Measurements from ENCODE around the gene IKZF4. TPM values are rescaled to one million over a fixed set of nuclear protein-coding genes. Genes with fewer than 3 reads are reported as not detected.

Gene IKZF4
- polyA plus RNA-seq, 1 donor (not counting 4 experiments of a cell fraction or from before 2014, with no cell fraction given): 1.1 TPM

DNA sequence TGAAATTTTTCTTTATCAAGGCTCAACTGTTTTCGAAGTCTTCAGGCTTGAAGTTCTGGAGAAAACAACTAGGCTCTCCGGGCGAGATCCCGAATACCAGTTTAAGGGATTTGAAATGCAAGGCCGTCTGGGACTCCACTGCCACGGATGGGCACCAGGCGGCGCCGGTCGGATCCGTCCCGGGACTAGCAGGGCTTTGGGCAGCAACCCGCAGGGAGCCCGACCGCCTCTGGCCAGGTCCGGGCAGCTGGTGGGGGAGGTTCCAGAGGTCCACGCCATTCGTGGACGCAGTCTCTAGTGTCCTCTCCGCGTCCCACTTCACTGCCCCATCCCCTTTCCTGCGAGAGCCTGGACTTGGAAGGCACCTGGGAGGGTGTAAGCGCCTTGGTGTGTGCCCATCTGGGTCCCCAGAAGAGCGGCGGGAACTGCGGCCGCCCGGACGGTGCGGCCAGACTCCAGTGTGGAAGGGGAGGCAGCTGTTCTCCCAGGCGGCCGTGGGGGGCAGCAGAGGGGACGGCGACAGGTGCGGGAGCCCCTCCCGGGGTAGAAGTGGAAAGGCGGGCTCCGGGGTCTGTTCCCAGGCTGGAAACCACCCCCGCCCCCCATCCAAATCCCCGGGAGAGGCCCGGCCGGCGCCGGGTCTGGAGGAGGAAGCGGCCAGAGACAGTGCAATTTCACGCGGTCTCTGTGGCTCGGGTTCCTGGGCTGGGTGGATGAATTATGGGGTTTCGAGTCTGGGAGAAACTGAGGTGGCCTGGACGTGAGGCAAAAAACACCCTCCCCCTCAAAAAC lies 58.3 kb downstream of the IKZF4 start:
- H2AFZ ChIP-seq (ENCODE audit: control insufficient read depth, low read length): peak overlapping the region; percentile 97
- dilution Hi-C loops (cut with MboI; ENCODE audit: extremely low pct_ligation_motif_present, low sequenced_read_pairs): no loop called here
- H3K9me1 ChIP-seq (ENCODE audit: control insufficient read depth, extremely low read depth, insufficient read depth, low read length): no peaks in the 10 kb centered on the region
- peak overlapping the region; percentile 83 for H3K9ac ChIP-seq (ENCODE audit: control insufficient read depth, extremely low read depth, insufficient read depth, low read length)
- H3K4me2 ChIP-seq (ENCODE audit: control insufficient read depth, extremely low read depth, insufficient read depth, low read depth, low read length): peak overlapping the region; percentile 93
- H3K79me2 ChIP-seq (ENCODE audit: control insufficient read depth, insufficient read depth, low read length): no peaks in the 10 kb centered on the region
- H3K36me3 ChIP-seq (ENCODE audit: control insufficient read depth in 2 of 2, extremely low read depth in 1 of 2, insufficient read depth in 2 of 2, low read length in 2 of 2): peaks cover 0 to 4% of the 10 kb centered on the region in 2 experiments
- H3K4me3 ChIP-seq (ENCODE audit: control insufficient read depth in 2 of 3, extremely low read depth in 1 of 3, insufficient read depth in 2 of 3, low read depth in 1 of 3, low read length in 3 of 3): peak overlapping the region; percentile 72 to 79 (median 79)
- no peaks in the 10 kb centered on the region for H3K27me3 ChIP-seq (ENCODE audit: control insufficient read depth, extremely low read depth, insufficient read depth, low read length)
- peak; percentile 78 to 90 (median 79) for TF ChIP-seq CTCF (optimal IDR thresholded peaks at IDR 0.05 in 1 of 3, IDR thresholded peaks at IDR 0.05 in 1 of 3, conservative IDR thresholded peaks at IDR 0.05 in 1 of 3; ENCODE audit: extremely low read depth in 1 of 3, insufficient read depth in 2 of 3, low read length in 3 of 3)
- TF ChIP-seq EZH2 (IDR thresholded peaks at IDR 0.05; ENCODE audit: low read length): no peak
- no peaks in the 10 kb centered on the region for H3K9me3 ChIP-seq (ENCODE audit: control insufficient read depth, low read depth, low read length)
- FAIRE-seq (no peak), DNase-seq (ENCODE audit: low read depth, low spot score) (no peak)
- H3K4me1 ChIP-seq (ENCODE audit: control insufficient read depth, extremely low read depth, insufficient read depth, low read length): peaks cover 10% of the 10 kb centered on the region
- H4K20me1 ChIP-seq (ENCODE audit: control insufficient read depth, extremely low read depth, insufficient read depth, low read length): no peaks in the 10 kb centered on the region
- peak overlapping the region; percentile 84 for H3K27ac ChIP-seq (ENCODE audit: control insufficient read depth, insufficient read depth, low read length)

DNA sequence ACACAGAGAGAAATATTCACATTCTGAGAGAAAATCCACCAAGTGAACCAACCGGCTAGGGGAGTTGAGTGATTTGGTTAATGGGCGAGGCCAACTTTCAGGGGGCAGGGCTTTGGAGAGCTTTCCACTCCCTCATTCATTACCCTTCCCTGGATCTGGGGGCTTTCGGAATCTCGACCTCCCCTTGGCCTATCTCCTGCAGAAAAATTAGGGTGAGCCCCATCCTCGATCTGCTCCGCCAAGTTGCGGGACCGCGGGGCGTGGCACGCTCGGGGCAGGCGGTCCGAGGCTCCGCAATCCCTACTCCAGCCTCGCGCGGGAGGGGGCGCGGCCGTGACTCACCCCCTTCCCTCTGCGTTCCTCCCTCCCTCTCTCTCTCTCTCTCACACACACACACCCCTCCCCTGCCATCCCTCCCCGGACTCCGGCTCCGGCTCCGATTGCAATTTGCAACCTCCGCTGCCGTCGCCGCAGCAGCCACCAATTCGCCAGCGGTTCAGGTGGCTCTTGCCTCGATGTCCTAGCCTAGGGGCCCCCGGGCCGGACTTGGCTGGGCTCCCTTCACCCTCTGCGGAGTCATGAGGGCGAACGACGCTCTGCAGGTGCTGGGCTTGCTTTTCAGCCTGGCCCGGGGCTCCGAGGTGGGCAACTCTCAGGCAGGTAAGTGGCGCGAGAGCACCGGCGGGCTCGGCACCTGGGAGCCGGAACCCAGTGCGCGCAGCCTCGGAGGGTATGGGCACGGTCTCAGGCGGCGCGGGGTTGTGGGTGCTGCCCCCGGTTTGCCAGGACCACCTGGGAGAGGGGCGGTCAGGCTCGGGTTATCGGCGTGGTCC lies 59.1 kb downstream of the IKZF4 start, which contains the start of gene ERBB3:
TSS of gene ERBB3 (plus strand) at position 443 of the 833 bp plus-strand sequence. CDS start at position 579, 136 bp downstream.
- DNase-seq (ENCODE audit: low read depth, low spot score): peak; percentile 62

More for the DNA sequence above, 59.1 kb downstream of the IKZF4 start, which contains the start of gene ERBB3:
- no peaks in the 10 kb centered on the region for H3K79me2 ChIP-seq (ENCODE audit: control insufficient read depth, insufficient read depth, low read length)
- H3K9ac ChIP-seq (ENCODE audit: control insufficient read depth, extremely low read depth, insufficient read depth, low read length): peak within 1 kb of the TSS; percentile 83
- peak within 1 kb of the TSS; percentile 97 for H2AFZ ChIP-seq (ENCODE audit: control insufficient read depth, low read length)
- TF ChIP-seq EZH2 (IDR thresholded peaks at IDR 0.05; ENCODE audit: low read length) (no peak), CTCF (optimal IDR thresholded peaks at IDR 0.05 in 1 of 3, IDR thresholded peaks at IDR 0.05 in 1 of 3, conservative IDR thresholded peaks at IDR 0.05 in 1 of 3; ENCODE audit: extremely low read depth in 1 of 3, insufficient read depth in 2 of 3, low read length in 3 of 3) (peak in 1 of 3 experiments; percentile 28)
- FAIRE-seq: peak; percentile 76
- peaks cover 0 to 5% of the 10 kb centered on the region in 2 experiments for H3K36me3 ChIP-seq (ENCODE audit: control insufficient read depth in 2 of 2, extremely low read depth in 1 of 2, insufficient read depth in 2 of 2, low read length in 2 of 2)
- peaks cover 10% of the 10 kb centered on the region for H3K4me1 ChIP-seq (ENCODE audit: control insufficient read depth, extremely low read depth, insufficient read depth, low read length)
- H4K20me1 ChIP-seq (ENCODE audit: control insufficient read depth, extremely low read depth, insufficient read depth, low read length): no peaks in the 10 kb centered on the region
- H3K27me3 ChIP-seq (ENCODE audit: control insufficient read depth, extremely low read depth, insufficient read depth, low read length): no peaks in the 10 kb centered on the region
- H3K4me3 ChIP-seq (ENCODE audit: control insufficient read depth in 2 of 3, extremely low read depth in 1 of 3, insufficient read depth in 2 of 3, low read depth in 1 of 3, low read length in 3 of 3): peak within 1 kb of the TSS; percentile 72 to 79 (median 79)
- H3K9me1 ChIP-seq (ENCODE audit: control insufficient read depth, extremely low read depth, insufficient read depth, low read length): no peaks in the 10 kb centered on the region
- no peaks in the 10 kb centered on the region for H3K9me3 ChIP-seq (ENCODE audit: control insufficient read depth, low read depth, low read length)
- H3K4me2 ChIP-seq (ENCODE audit: control insufficient read depth, extremely low read depth, insufficient read depth, low read depth, low read length): peak within 1 kb of the TSS; percentile 93
- peak within 1 kb of the TSS; percentile 84 for H3K27ac ChIP-seq (ENCODE audit: control insufficient read depth, insufficient read depth, low read length)
- dilution Hi-C loops (cut with MboI; ENCODE audit: extremely low pct_ligation_motif_present, low sequenced_read_pairs): no loop called here
